Central memory CD8-positive, alpha-beta T cell (primary cell): ENCODE results near the gene SSR4.

ENCODE experiments used
- ATAC-seq: fragments of 150-1000 bp; cut with Tn5 transposase; replicated peaks from 2 replicates; pipeline ENCODE4 v1.10.0; 2022; ENCODE audit warnings: mild to moderate bottlenecking, moderate FRiP score, moderate number of reproducible peaks; ENCODE audit not compliant: poor library complexity, severe bottlenecking; ENCODE audit errors: extremely low read depth
- DNase-seq, 2 donors: peaks; one replicate each; pipeline ENCODE4 v3.0.0; 2021; ENCODE audit warnings: low spot score in 2 of 2
- H3K27ac Mint-ChIP-seq: one replicate; pipeline ENCODE4 v1.8.0; 2022; ENCODE audit warnings: low read depth, mild to moderate bottlenecking, moderate library complexity, mixed read lengths
- H3K27me3 Mint-ChIP-seq: one replicate; pipeline ENCODE4 v1.8.0; 2022; ENCODE audit warnings: mixed read lengths
- H3K36me3 Mint-ChIP-seq: one replicate; pipeline ENCODE4 v1.8.0; 2022; ENCODE audit warnings: mild to moderate bottlenecking, moderate library complexity, mixed read lengths; ENCODE audit not compliant: insufficient read depth
- H3K4me1 Mint-ChIP-seq: one replicate; pipeline ENCODE4 v1.8.0; 2022; ENCODE audit warnings: mixed read lengths
- H3K4me3 Mint-ChIP-seq: one replicate; pipeline ENCODE4 v1.8.0; 2022; ENCODE audit warnings: mild to moderate bottlenecking, moderate library complexity, mixed read lengths
- H3K9me3 Mint-ChIP-seq: one replicate; pipeline ENCODE4 v1.8.0; 2022; ENCODE audit warnings: mixed read lengths

SSR4 gene

DNA sequence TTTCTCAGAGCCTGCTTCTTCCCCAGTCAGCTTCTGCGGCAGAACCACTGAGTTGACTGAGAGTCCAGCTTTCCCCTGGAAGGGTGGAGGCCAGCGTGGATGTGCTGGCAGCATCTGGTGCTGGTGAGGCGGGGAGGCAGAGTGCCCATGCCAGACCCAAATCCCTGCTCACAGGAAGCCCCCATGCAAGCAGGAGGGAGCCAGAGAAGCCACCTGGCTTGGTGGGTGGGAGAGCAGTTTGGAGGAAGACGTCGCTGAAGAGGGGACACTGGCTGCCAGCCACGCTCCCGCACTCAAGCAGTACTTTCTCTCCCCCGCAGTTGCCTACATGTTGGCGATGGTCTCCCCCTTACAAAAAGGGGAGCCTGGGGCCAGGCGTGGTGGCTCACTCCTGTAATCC lies 29.9 kb downstream of the SSR4 start:
- Mint-ChIP-seq H3K9me3 (no peaks in the 10 kb centered on the region), H3K4me3 (no peak overlapping the region), H3K27ac (no peak overlapping the region), H3K4me1 (peaks cover 37% of the 10 kb centered on the region), H3K36me3 (peaks cover 4% of the 10 kb centered on the region), H3K27me3 (no peaks in the 10 kb centered on the region)
- ATAC-seq (no peak), DNase-seq (no peak)

DNA sequence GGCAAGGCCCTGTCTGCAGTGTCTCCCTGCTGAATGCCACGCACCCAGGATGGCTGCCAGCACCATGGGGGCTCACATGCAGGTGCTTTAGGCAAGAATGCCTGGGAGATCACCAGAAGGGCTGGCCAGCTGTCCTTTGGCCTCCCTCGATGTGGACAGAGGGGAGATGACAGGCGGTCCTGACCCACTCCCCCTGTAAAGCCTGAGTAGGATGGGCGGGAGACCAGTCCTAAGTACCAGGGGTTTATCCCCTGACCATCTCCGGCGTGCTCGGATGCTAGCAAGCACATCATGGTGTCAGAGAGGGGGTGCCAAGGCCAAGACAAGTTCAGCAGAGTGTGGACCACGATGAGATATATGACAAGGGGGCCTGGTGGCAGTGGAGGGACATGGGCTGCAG lies 30.6 kb downstream of the SSR4 start:
- H3K36me3 Mint-ChIP-seq = peaks cover 4% of the 10 kb centered on the region
- no peaks in the 10 kb centered on the region for H3K9me3 Mint-ChIP-seq
- no peaks in the 10 kb centered on the region for H3K27me3 Mint-ChIP-seq
- DNase-seq = no peak
- peaks cover 37% of the 10 kb centered on the region for H3K4me1 Mint-ChIP-seq
- H3K27ac Mint-ChIP-seq = no peak overlapping the region
- H3K4me3 Mint-ChIP-seq = no peak overlapping the region
- ATAC-seq = no peak

DNA sequence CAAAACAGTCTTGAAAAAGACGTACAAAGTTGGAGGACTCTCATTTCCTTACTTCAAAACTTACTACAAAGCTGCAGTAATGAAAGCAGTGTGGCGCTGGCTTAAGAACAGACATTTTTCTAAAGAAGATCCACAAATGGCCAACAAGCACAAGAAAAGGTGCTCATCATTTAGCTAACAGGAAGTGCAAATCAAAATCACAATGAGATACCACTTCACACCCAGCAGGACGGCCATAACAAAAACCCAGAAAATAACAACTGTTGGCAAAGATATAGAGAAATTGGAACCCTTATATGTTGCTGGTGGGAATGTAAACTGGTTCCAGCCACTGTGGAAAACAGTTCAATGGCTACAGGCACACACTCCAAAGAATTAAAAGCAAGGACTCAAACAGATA lies 32.5 kb downstream of the SSR4 start:
- no peaks in the 10 kb centered on the region for H3K9me3 Mint-ChIP-seq
- ATAC-seq = no peak
- H3K4me1 Mint-ChIP-seq = peaks cover 24% of the 10 kb centered on the region
- peak overlapping the region; percentile 44 for H3K4me3 Mint-ChIP-seq
- DNase-seq = no peak
- H3K36me3 Mint-ChIP-seq = peaks cover 4% of the 10 kb centered on the region
- no peaks in the 10 kb centered on the region for H3K27me3 Mint-ChIP-seq
- peak overlapping the region; percentile 30 for H3K27ac Mint-ChIP-seq

DNA sequence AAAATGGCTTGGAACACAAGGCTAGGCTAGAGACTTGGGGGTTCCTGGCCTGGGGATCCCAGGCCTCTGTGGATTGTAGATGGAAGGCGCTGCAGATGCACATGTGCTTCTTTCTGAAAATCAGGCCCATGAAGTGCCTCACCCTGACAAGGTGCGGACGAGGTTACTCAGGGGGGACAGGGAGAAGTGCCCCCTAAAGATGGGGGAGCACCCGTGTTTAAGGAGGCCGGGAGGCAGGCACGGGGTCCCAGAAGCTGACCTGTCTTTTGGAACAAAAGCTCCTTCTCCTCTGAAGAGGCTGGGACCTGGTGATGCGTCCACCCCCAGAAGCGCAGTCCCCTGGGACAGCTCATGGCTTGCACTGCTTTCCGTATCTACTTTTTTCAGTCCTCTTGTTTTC lies 33.4 kb downstream of the SSR4 start:
- peak overlapping the region; percentile 44 for H3K4me3 Mint-ChIP-seq
- no peaks in the 10 kb centered on the region for H3K27me3 Mint-ChIP-seq
- no peak for DNase-seq
- H3K4me1 Mint-ChIP-seq = peaks cover 16% of the 10 kb centered on the region
- H3K36me3 Mint-ChIP-seq = peaks cover 3% of the 10 kb centered on the region
- ATAC-seq = no peak
- no peaks in the 10 kb centered on the region for H3K9me3 Mint-ChIP-seq
- peak overlapping the region; percentile 30 for H3K27ac Mint-ChIP-seq

DNA sequence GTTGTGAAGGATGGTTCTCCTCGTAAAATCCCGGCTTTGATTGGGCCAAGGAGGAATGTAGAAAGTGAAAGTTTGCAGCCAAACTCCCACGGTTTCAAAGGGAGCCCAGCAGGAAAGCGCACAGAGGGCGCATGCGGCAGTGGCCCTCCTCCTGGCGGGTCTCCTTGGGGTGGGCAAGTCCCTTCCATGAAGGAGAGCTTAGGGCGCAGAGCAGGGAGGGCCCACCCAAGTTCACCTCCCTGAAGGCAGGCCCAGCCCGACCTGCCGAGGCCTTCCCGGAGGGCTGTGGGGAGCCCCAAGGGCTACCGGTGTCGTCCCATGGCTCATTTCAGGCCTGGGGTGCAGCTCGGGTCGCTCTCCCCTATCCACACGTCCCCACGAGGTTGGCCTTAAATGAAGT lies 33.8 kb downstream of the SSR4 start:
- H3K27me3 Mint-ChIP-seq = no peaks in the 10 kb centered on the region
- peak overlapping the region; percentile 27 for H3K4me3 Mint-ChIP-seq

DNA sequence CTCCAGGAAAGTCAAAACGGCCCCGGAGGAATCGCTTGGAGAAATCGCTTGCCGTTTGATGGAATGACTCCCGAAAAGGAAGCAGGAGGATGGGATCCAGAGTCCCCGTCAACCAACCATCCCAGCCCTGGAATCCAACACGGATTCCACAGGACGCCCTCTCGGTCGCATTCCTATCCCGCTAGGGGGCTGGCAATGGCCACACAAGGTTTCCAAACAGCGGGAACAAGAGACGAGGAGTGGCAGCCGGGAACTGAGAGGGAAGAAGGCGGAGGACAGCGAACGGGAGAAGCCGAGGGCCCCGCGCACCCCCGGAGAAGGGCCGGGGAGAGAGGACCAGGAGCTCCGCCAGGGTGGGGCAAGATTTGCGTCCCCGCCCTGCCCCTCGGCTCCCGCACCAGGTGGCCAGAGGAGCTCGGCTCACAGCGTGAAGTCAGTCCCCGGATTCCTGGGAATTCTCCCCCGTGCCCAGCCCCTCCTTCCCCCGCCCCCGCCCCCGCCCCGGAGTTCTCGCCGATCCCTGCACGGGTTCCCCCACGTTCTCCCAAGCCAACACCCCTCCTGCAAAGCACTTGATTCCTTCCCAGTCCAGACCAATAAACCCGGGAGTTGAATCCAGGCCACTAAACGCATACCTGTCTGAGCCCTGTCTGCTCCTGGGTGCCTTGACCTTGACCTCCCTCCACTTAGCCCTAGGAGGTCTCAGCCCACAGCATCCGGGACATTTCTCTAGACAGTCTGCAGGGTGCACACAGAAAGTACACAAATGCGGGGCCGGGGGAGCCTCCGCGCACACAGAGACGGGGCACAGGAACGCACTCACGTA lies 34.5 kb downstream of the SSR4 start:
- H3K27ac Mint-ChIP-seq = no peak overlapping the region
- H3K4me1 Mint-ChIP-seq = peaks cover 16% of the 10 kb centered on the region
- no peak for DNase-seq
- H3K9me3 Mint-ChIP-seq = no peaks in the 10 kb centered on the region
- H3K27me3 Mint-ChIP-seq = no peaks in the 10 kb centered on the region
- H3K36me3 Mint-ChIP-seq = peaks cover 3% of the 10 kb centered on the region
- ATAC-seq = peak; percentile 37
- peak overlapping the region; percentile 74 for H3K4me3 Mint-ChIP-seq

More for the DNA sequence above, 33.8 kb downstream of the SSR4 start:
- Mint-ChIP-seq H3K27ac (no peak overlapping the region), H3K9me3 (no peaks in the 10 kb centered on the region), H3K36me3 (peaks cover 3% of the 10 kb centered on the region), H3K4me1 (peaks cover 16% of the 10 kb centered on the region)
- no peak for DNase-seq
- ATAC-seq = no peak

DNA sequence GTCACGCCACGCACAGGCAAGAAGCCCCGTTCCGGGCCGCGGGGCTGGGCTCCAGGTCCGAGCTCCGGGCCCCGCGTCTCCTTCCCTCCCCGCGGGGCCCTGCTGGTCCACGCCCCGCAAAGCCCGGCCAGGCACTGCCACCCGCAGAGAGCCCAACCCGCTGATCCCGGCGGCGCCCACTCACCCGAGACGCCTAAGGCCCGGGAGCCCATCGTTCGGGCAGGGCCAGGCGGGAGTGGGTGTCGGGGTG lies 35.0 kb downstream of the SSR4 start:
- peak overlapping the region; percentile 74 for H3K4me3 Mint-ChIP-seq

DNA sequence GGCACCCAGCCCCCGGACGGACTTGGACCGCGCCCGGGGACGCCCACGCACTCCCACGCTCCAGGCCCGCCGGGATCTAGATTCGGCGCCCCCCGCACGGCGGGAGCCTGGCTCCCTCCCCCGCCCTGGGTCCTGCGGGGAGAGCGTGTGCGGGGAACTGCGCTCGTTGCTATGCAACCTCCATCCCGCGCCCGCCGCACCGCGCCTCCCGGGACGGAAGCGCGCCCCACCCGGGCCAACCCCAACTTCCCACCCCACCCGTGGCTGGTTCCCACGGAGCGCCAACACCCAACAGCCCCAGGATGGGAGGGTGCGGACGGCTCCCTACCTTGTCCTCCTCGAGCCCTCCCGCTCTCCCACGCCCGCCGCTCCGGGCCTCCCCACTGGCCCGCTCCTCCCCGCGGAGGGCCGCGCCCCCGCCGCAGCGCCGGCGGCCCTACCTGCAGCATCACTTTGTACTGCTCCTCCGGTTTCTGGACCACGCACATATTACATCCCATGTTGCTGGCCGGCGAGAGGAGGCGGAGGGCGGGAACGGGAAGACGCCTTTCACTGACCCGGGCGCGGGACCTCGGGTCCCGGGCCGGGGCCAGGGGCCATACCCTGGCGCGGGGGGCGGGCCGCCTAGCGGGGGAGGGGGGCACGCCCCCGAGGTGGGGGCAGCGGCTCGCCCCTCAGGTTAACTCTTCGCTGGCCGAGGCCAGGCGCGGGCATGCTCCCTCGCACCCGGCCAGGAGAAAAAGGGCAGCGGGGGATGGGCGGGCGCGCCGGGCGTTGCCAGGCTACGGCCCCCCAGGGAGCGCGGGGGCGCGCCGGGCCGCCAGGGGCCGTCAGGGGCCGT lies 35.6 kb downstream of the SSR4 start, which contains the start of gene PDZD4:
Gene PDZD4, minus strand, starts transcription at position 746 of the 841 bp plus-strand sequence. Its CDS starts 246 bp downstream, at position 500.
- Mint-ChIP-seq H3K9me3 (no peaks in the 10 kb centered on the region), H3K36me3 (peaks cover 3% of the 10 kb centered on the region), H3K4me1 (peaks cover 16% of the 10 kb centered on the region), H3K27ac (no peak within 1 kb of the TSS), H3K27me3 (no peaks in the 10 kb centered on the region), H3K4me3 (peak within 1 kb of the TSS; percentile 74)
- peak; percentile 59 for ATAC-seq
- no peak for DNase-seq

More for the DNA sequence above, 35.0 kb downstream of the SSR4 start:
- Mint-ChIP-seq H3K9me3 (no peaks in the 10 kb centered on the region), H3K36me3 (peaks cover 3% of the 10 kb centered on the region), H3K27ac (no peak overlapping the region), H3K27me3 (no peaks in the 10 kb centered on the region), H3K4me1 (peaks cover 16% of the 10 kb centered on the region)
- DNase-seq (no peak), ATAC-seq (no peak)

DNA sequence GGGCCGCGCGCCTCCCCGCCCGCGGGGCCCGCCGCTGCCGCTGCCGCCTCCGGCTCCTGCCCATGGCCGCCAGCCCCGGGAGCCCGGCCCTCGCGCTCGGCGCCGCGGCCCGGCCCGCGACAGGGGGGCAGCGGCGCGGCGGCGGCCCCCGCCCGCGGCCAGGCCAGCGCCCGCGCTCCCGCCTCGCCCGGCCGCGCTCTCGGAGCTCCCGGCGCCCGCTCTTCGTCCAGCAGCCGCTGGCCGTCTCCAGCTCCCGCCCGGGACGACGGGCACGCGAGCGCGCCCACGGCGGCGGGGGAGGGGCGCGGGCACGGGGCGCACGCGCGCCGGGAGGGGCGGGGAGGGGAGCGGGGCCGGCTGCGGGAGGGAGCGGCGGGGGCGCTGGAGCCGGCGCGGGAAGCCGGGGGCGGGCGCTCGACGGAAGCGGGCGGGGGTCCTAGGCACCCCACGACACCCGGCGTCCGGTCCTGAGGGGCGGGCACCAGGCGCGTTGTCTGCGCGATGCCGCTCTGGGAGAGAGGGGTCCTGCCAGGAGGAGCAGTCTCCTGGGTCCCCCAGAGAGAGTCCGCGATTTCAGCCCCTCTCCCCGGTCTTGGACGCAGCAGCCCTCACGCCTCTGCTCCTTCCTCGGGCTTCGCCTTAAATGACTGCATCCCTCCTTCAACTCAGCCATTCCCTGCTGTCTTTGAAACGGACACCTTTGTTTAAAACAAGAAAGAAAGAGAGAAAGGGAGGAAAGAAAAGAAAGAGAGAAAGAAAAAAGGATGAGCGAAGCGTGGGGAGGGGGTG lies 36.4 kb downstream of the SSR4 start:
- H3K27ac Mint-ChIP-seq = no peak overlapping the region
- ATAC-seq (no peak), DNase-seq (no peak)
- no peaks in the 10 kb centered on the region for H3K27me3 Mint-ChIP-seq
- peaks cover 3% of the 10 kb centered on the region for H3K36me3 Mint-ChIP-seq
- H3K4me3 Mint-ChIP-seq = peak overlapping the region; percentile 56
- H3K9me3 Mint-ChIP-seq = no peaks in the 10 kb centered on the region
- H3K4me1 Mint-ChIP-seq = peaks cover 12% of the 10 kb centered on the region

DNA sequence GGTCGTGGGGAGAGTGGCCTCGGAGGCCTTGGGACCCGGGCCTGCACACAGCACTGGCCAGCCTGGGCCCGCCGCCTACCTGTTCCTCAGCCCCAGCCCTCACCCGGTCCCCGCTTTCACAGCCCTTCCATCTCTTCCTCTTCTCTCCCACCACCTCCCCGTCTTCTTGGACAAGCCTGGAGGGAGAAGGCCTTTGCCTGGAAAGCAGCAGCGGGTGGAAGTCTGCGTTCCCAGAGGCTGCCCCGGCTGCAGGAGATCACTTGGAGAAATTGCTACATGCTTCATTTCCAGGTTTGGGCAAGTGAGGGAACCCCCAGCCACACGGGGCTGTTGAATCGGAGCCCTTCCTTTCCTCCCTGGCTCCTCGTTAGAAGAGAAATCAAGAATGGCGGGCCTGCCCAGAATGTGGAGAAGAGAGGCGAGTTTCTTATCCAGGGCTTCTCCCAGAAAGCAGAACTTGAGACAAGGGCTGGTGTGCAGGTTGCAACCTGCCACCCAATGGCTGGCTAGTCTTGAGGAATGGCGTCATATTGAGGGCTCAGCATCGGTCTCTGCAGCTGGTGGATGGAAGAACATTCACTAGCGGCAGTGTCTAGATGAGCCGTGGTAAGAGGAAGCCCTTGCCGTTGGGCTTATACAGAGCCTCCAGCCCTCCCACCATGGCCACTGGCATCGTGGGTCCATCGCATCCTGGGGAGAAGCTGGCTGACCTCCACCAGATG lies 37.1 kb downstream of the SSR4 start:
- Mint-ChIP-seq H3K9me3 (no peaks in the 10 kb centered on the region), H3K27ac (no peak overlapping the region), H3K36me3 (peaks cover 3% of the 10 kb centered on the region), H3K4me1 (peaks cover 12% of the 10 kb centered on the region), H3K27me3 (no peaks in the 10 kb centered on the region), H3K4me3 (peak overlapping the region; percentile 56)
- ATAC-seq (no peak), DNase-seq (no peak)

DNA sequence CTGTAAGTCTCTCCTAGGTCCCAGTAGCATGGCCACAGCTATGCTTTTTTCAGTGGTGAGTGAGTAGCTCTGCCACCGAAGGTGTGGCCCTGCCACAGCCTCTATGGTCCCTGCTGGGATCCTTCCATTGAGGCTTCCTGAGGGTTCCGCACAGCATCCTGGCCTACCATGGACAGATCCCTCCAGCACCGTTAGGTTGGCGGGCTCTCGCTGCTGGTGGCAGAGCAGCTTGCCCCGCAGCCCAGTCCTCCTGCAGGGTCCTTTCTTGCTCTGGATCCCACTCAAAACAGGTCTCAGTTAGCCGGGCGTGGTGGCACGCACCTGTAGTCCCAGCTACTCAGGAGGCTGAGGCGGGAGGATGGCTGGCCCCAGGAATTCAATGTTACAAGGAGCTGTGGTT lies 38.3 kb downstream of the SSR4 start:
- Mint-ChIP-seq H3K27ac (no peak overlapping the region), H3K36me3 (peaks cover 3% of the 10 kb centered on the region), H3K9me3 (no peaks in the 10 kb centered on the region), H3K4me1 (peaks cover 2% of the 10 kb centered on the region), H3K4me3 (no peak overlapping the region), H3K27me3 (no peaks in the 10 kb centered on the region)
- no peak for DNase-seq
- ATAC-seq = no peak

DNA sequence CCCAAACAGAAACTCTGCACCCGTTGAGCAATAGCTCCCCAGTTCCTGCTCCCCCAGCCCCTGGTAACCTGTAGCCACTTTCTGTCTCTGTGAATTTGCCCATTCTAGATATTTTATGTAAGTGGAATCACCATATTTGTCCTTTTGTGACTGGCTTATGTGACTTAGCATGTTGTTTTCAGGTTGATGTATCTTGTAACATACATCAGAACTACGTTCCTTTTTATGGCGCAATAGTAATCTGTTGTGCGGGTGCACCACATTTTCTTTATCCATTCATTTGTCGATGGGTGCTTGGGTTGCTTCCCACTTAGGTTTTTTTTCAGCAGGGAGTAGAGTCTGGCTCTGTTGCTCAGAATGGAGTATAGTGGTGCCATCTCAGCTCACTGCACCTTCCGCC lies 42.5 kb downstream of the SSR4 start:
- H3K9me3 Mint-ChIP-seq = no peaks in the 10 kb centered on the region
- H3K27ac Mint-ChIP-seq = no peak overlapping the region
- ATAC-seq = no peak
- no peaks in the 10 kb centered on the region for H3K27me3 Mint-ChIP-seq
- no peak for DNase-seq
- H3K4me3 Mint-ChIP-seq = no peak overlapping the region
- H3K4me1 Mint-ChIP-seq = no peaks in the 10 kb centered on the region
- no peaks in the 10 kb centered on the region for H3K36me3 Mint-ChIP-seq
